ENCODE results near the gene ZNRF1.

DNA sequence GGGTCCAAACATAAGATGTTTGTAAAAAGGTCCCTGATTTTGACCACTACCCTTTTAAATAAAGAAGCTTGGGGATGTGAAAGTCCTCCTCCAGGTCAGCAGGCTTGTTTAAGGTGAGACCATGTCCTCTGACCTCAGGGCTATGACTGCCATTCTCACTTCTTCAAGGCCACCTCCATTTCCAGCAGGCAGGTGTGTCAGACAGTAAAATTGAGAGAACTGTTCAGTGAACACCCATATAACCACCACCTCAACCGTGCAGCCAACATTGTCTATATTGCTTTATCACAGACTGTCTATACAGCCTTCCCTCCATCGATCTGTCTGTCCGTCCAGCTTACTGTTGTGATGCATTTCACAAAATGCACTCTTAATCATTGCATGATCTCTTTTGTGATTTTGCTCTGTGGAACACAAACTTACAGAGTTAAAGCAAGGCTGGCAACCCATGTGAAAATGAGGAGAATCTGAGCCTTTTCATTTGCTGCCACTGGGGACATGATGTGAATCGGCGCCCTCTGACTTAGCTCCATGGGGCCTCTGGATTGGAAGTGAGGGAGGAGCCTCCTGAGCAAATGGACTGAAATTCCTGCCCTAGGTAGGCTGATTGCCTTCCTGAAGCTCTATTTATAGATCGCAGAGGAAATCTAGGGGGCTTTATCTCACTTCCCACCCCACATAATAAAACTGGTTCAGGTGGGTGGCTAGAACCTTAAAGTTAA lies 53.8 kb downstream of the ZNRF1 start:
- TF ChIP-seq, protein P1, sequence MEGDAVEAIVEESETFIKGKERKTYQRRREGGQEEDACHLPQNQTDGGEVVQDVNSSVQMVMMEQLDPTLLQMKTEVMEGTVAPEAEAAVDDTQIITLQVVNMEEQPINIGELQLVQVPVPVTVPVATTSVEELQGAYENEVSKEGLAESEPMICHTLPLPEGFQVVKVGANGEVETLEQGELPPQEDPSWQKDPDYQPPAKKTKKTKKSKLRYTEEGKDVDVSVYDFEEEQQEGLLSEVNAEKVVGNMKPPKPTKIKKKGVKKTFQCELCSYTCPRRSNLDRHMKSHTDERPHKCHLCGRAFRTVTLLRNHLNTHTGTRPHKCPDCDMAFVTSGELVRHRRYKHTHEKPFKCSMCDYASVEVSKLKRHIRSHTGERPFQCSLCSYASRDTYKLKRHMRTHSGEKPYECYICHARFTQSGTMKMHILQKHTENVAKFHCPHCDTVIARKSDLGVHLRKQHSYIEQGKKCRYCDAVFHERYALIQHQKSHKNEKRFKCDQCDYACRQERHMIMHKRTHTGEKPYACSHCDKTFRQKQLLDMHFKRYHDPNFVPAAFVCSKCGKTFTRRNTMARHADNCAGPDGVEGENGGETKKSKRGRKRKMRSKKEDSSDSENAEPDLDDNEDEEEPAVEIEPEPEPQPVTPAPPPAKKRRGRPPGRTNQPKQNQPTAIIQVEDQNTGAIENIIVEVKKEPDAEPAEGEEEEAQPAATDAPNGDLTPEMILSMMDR (IDR thresholded peaks at IDR 0.05) = no peak
- TF ChIP-seq POLR2A (IDR thresholded peaks at IDR 0.05) = no peak
